Mucosa of rectum (tissue), 2 donors: Measurements from ENCODE around the gene TRPV6.

Experiments
- H3K27ac ChIP-seq, 2 donors: one replicate each; pipeline ENCODE4 v1.7.0; 2013; ENCODE audit warnings: inconsistent platforms in 2 of 2, low read depth in 2 of 2, low read length in 2 of 2
- H3K27me3 ChIP-seq, 2 donors: one replicate each; pipeline ENCODE4 v1.7.0; 2013; ENCODE audit warnings: low read length in 2 of 2; ENCODE audit not compliant: control insufficient read depth in 2 of 2, insufficient read depth in 2 of 2
- H3K36me3 ChIP-seq, 2 donors: one replicate each; pipeline ENCODE4 v1.7.0; 2013; ENCODE audit warnings: low read length in 2 of 2; ENCODE audit not compliant: control insufficient read depth in 2 of 2, insufficient read depth in 2 of 2
- H3K4me1 ChIP-seq, 2 donors: one replicate each; pipeline ENCODE4 v1.7.0; 2013; ENCODE audit warnings: low read length in 2 of 2, mild to moderate bottlenecking in 1 of 2; ENCODE audit not compliant: control insufficient read depth in 2 of 2, insufficient read depth in 2 of 2
- H3K4me3 ChIP-seq, 2 donors: one replicate each; pipeline ENCODE4 v1.7.0; 2013; ENCODE audit warnings: low read length in 2 of 2
- H3K9ac ChIP-seq, 2 donors: one replicate each; pipeline ENCODE4 v1.7.0; 2013; ENCODE audit warnings: low read length in 2 of 2, low read depth in 1 of 2, mild to moderate bottlenecking in 1 of 2
- H3K9me3 ChIP-seq, 2 donors: one replicate each; pipeline ENCODE4 v1.7.0; 2013; ENCODE audit warnings: low read length in 2 of 2; ENCODE audit not compliant: control insufficient read depth in 2 of 2
- donor health status: healthy.
- donor health status: Normal muscosa, but diverticular disease.

Gene TRPV6

DNA sequence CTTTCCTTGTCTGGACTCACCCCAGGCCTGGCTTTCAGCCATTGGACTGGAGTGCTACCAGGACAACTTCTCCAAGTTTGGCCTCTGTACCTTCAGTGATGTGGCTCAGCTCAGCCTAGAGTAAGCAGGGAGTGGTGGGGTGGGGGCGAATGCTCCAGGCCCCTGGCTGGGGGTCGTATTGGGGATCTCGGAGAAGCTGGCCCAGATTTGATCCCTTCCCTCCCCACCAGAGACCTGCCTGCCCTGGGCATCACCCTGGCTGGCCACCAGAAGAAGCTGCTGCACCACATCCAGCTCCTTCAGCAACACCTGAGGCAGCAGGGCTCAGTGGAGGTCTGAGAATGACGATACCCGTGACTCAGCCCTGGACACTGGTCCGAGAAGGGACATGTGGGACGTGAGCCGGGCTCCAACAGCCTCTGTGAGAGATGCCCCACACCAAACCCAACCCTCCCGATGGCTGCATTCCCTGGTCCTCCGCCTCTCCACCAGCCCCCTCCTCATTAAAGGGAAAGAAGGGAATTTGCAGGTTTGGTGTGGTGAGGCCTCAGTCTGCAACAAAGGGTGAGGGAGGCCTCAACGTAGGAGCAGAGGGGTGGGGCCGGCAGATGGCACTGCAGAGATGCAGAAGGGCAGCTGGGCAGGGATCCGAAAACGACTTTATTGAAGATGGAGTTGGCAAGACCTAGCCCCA lies 14.8 kb downstream of the TRPV6 start:
- no peaks in the 10 kb centered on the region for H3K4me1 ChIP-seq
- no peaks in the 10 kb centered on the region for H3K36me3 ChIP-seq
- no peak overlapping the region for H3K27ac ChIP-seq
- no peaks in the 10 kb centered on the region for H3K27me3 ChIP-seq
- H3K4me3 ChIP-seq: no peak overlapping the region
- H3K9ac ChIP-seq: no peak overlapping the region
- no peaks in the 10 kb centered on the region for H3K9me3 ChIP-seq

DNA sequence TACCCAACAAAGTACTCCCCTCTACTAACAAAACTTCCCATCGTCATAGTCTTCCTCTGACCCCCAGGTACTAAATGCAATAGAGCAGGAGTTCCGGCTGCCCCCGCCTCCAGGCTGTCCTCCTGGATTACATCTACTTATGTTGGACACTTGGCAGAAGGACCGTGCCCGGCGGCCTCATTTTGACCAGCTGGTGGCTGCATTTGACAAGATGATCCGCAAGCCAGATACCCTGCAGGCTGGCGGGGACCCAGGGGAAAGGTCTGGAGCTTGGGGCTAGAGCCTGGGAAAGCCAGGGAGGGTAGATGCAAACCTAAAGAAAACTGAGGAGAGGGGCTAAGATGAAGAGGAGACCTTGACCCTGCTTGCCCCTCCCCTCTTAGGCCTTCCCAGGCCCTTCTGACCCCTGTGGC lies 15.4 kb downstream of the TRPV6 start:
- no peaks in the 10 kb centered on the region for H3K36me3 ChIP-seq
- H3K9me3 ChIP-seq: no peaks in the 10 kb centered on the region
- H3K27ac ChIP-seq: no peak overlapping the region
- H3K9ac ChIP-seq: no peak overlapping the region
- H3K4me3 ChIP-seq: no peak overlapping the region
- H3K4me1 ChIP-seq: no peaks in the 10 kb centered on the region
- no peaks in the 10 kb centered on the region for H3K27me3 ChIP-seq

DNA sequence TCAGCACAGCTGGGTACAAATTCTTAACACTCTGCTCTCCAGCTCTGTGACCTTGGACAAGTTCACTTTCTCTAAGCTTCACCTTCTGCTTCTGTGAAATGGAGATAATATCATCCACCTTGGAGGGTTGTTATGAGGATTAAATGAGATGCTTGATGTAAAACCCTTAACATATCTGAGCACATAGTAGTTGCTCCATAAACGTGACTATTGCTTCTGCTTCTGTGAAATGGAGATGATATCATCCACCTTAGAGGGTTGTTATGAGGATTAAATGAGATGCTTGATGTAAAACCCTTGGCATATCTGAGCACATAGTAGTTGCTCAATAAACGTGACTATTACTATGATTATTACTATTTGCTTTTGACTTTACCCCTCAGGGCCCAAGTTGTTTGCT lies 16.1 kb downstream of the TRPV6 start:
- H3K27me3 ChIP-seq: no peaks in the 10 kb centered on the region
- H3K27ac ChIP-seq: no peak overlapping the region
- H3K9me3 ChIP-seq: no peaks in the 10 kb centered on the region
- no peak overlapping the region for H3K4me3 ChIP-seq
- no peaks in the 10 kb centered on the region for H3K4me1 ChIP-seq
- H3K9ac ChIP-seq: no peak overlapping the region
- no peaks in the 10 kb centered on the region for H3K36me3 ChIP-seq

DNA sequence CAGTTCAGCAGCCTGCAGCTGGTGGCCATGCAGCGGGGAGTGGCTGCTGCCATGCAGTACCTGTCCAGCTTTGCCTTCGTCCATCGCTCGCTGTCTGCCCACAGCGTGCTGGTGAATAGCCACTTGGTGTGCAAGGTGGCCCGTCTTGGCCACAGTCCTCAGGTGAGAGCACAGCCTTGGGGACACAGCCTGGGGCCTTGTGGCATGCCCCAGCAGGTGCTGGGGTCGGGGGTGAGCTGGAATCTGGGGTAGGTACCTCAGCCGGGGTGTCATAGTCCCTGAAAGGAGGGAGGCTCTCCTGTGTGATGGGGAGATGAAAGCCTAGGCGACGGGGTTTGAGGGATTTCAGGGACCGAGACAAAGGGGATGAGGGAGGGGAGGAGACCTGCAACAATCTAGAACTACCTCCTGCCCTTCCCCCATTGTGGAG lies 16.5 kb downstream of the TRPV6 start:
- Histone ChIP-seq H3K36me3 (no peaks in the 10 kb centered on the region), H3K4me1 (no peaks in the 10 kb centered on the region), H3K4me3 (no peak overlapping the region), H3K27me3 (no peaks in the 10 kb centered on the region), H3K9me3 (no peaks in the 10 kb centered on the region), H3K27ac (no peak overlapping the region), H3K9ac (no peak overlapping the region)

DNA sequence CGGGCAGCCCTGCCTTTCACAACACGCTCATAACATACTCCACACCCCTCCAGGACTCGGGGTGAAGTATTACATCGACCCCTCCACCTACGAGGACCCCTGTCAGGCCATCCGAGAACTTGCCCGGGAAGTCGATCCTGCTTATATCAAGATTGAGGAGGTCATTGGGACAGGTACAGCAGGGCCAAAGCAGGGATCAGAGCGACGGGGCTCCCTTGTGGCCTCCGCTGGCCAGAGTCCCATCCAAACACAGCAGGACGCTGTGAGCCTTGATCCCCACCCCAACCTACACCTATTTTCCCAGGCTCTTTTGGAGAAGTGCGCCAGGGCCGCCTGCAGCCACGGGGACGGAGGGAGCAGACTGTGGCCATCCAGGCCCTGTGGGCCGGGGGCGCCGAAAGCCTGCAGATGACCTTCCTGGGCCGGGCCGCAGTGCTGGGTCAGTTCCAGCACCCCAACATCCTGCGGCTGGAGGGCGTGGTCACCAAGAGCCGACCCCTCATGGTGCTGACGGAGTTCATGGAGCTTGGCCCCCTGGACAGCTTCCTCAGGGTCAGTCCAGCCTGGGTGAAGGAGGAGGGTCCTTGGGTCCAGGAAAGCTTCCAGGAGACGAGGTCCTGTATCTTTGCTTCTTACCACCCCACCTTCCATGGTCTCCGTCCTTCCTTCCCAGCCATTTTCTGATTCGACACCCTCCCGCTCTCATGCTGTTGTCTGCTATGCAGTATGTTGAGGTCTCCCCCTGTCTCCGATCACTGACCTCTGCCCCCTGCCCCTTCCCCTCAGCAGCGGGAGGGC lies 17.2 kb downstream of the TRPV6 start:
- no peak overlapping the region for H3K4me3 ChIP-seq
- H3K9ac ChIP-seq: no peak overlapping the region
- no peaks in the 10 kb centered on the region for H3K36me3 ChIP-seq
- no peaks in the 10 kb centered on the region for H3K9me3 ChIP-seq
- H3K27ac ChIP-seq: no peak overlapping the region
- H3K27me3 ChIP-seq: no peaks in the 10 kb centered on the region
- H3K4me1 ChIP-seq: no peaks in the 10 kb centered on the region

DNA sequence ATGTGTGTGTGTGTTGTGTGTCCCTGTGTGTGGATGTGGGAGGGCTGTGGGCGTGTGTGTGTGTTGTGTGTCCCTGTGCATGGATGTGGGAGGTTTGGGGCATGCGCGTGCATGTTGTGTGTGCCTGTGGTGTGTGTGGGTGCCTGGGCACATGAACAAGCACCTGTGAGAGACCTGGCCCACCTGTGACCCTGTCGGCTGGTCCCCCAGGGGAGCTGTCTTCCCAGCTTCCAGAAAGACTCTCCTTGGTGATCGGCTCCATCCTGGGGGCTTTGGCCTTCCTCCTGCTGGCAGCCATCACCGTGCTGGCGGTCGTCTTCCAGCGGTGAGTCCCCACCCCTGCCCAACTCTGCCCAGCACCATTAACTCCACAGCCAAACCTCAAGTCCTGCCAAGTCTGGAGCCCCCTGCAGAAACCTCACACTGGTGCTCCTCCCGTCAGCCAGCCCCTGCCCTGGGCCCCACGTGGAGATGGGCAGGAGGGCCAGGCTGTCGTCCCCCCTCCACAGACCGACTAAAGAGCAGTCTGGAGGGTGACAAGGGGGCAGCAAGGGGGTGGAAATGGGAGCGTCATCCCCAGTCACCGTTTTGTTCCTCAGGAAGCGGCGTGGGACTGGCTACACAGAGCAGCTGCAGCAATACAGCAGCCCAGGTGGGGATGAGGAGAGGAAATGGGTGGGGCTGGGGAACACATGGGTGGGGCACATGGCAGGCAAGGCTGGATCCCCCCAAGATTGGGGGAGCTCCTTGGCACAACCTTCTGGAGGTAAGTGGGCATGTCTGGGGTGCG lies 18.0 kb downstream of the TRPV6 start:
- Histone ChIP-seq H3K4me1 (no peaks in the 10 kb centered on the region), H3K9ac (no peak overlapping the region), H3K36me3 (no peaks in the 10 kb centered on the region), H3K4me3 (no peak overlapping the region), H3K27ac (no peak overlapping the region), H3K27me3 (no peaks in the 10 kb centered on the region), H3K9me3 (no peaks in the 10 kb centered on the region)

DNA sequence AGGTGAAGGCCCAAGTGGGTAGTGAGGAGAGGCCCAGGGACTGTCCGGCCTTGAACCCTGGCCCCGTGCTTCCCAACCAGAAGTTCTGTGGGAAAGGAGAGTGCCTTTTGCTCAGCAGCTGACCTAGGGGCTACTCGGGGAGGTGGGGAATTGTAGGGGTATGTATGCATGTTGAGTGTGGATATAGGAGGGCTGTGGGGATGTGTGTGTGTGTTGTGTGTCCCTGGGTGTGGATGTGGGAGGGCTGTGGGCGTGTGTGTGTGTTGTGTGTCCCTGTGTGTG lies 18.5 kb downstream of the TRPV6 start:
- Histone ChIP-seq H3K27ac (no peak overlapping the region), H3K36me3 (no peaks in the 10 kb centered on the region), H3K4me1 (no peaks in the 10 kb centered on the region), H3K27me3 (no peaks in the 10 kb centered on the region), H3K9me3 (no peaks in the 10 kb centered on the region), H3K9ac (no peak overlapping the region), H3K4me3 (no peak overlapping the region)

DNA sequence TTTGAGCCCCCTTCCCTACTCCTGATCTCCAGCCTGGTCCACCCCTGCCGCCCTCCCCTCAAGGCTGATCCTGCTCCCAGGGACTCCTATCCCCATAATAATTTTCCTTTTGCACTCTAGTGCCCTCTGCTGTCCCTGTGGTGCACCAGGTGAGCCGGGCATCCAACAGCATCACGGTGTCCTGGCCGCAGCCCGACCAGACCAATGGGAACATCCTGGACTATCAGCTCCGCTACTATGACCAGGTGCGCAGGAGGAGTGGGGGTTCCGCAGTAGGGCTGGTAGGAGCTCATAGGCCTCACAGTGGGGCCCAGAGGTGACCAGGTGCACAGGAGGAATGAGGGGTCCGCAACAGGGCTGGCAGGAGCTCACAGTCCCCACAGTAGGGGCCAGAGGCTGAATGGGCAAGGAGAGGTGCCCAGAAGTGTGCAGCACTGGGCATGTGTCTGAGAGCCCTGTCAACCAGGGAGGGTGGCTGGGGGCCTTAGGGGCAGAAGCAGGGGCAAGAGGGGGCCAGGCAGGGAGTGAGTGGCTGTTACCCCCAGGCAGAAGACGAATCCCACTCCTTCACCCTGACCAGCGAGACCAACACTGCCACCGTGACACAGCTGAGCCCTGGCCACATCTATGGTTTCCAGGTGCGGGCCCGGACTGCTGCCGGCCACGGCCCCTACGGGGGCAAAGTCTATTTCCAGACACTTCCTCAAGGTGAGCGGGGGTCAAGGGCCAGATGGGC lies 19.0 kb downstream of the TRPV6 start:
- Histone ChIP-seq H3K27ac (no peak overlapping the region), H3K27me3 (no peaks in the 10 kb centered on the region), H3K36me3 (no peaks in the 10 kb centered on the region), H3K9me3 (no peaks in the 10 kb centered on the region), H3K4me3 (no peak overlapping the region), H3K9ac (no peak overlapping the region), H3K4me1 (no peaks in the 10 kb centered on the region)

DNA sequence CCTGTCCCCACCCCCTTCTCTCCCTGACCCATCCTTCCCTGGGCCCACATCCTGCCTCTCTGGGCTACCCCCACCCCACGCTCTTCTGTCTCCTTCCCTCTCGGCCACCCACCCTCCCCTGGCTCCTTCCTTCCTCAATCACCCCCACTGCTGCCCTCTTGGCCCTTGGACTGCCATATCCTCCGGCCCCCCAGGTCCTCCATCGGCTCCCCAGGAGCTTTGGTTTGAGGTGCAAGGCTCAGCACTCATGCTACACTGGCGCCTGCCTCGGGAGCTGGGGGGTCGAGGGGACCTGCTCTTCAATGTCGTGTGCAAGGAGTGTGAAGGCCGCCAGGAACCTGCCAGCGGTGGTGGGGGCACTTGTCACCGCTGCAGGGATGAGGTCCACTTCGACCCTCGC lies 19.8 kb downstream of the TRPV6 start:
- Histone ChIP-seq H3K36me3 (no peaks in the 10 kb centered on the region), H3K4me3 (no peak overlapping the region), H3K4me1 (no peaks in the 10 kb centered on the region), H3K9ac (no peak overlapping the region), H3K27me3 (no peaks in the 10 kb centered on the region), H3K9me3 (no peaks in the 10 kb centered on the region), H3K27ac (no peak overlapping the region)
